ENCODE results near the gene PSMD12.

DNA sequence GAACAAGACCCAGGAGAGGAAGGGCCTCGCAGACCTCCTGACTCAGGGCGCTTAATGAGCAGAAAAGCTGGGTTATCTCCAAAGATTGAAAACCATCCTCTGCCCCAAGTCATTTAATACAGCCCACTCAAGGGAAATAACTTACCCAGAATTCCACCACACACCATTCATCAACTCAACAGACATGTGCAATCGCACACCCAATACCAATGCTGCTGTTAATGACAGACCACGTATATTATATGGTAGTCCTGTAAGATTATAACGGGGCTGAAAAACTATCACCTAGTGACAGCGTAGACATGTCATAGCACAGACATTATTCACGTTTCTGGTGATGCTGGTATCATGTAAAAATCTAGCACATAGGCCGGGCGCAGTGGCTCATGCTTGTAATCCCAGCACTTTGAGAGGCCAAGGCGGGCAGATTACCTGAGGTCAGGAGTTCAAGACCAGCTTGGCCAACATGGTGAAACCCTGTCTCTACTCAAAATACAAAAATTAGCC lies 68.9 kb downstream of the PSMD12 start:
- TF ChIP-seq, protein P1, sequence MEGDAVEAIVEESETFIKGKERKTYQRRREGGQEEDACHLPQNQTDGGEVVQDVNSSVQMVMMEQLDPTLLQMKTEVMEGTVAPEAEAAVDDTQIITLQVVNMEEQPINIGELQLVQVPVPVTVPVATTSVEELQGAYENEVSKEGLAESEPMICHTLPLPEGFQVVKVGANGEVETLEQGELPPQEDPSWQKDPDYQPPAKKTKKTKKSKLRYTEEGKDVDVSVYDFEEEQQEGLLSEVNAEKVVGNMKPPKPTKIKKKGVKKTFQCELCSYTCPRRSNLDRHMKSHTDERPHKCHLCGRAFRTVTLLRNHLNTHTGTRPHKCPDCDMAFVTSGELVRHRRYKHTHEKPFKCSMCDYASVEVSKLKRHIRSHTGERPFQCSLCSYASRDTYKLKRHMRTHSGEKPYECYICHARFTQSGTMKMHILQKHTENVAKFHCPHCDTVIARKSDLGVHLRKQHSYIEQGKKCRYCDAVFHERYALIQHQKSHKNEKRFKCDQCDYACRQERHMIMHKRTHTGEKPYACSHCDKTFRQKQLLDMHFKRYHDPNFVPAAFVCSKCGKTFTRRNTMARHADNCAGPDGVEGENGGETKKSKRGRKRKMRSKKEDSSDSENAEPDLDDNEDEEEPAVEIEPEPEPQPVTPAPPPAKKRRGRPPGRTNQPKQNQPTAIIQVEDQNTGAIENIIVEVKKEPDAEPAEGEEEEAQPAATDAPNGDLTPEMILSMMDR (IDR thresholded peaks at IDR 0.05): no peak
- no peak for TF ChIP-seq EZH2 (IDR thresholded peaks at IDR 0.05)

All from neural progenitor cell (in vitro differentiated cells).